PC-3 (cell line): ENCODE results near the gene OLFML2A.

Experiments used
- CTCF ChIP-seq: fragments of 300-600 bp; sonication (generic); conservative IDR thresholded peaks from 2 replicates; pipeline ENCODE4 v1.5.1; 2017; ENCODE audit warnings: antibody characterized with exemption, low read depth, mild to moderate bottlenecking, low read length
- EZH2 ChIP-seq: fragments of 300-600 bp; sonication (generic); IDR thresholded peaks from one replicate; pipeline ENCODE4 v1.6.1; 2017; ENCODE audit warnings: antibody characterized with exemption, mild to moderate bottlenecking, low read length; ENCODE audit not compliant: unreplicated experiment
- EZH2phosphoT487 ChIP-seq: fragments of 300-600 bp; sonication (generic); IDR thresholded peaks from 2 replicates; pipeline ENCODE4 v1.6.1; 2018; ENCODE audit warnings: mild to moderate bottlenecking, antibody characterized with exemption, low read length, borderline replicate concordance

- no peak for TF ChIP-seq EZH2
- TF ChIP-seq CTCF, result no peak
- TF ChIP-seq EZH2phosphoT487, result no peak
These were observed 15.2 kb upstream of the OLFML2A start for GRCh38 chr9:124761710-124762109.
